ENCODE data around the gene PTGDS.

Gene PTGDS

GRCh38 chr9:136964833-136965422, 12.4 kb upstream of the PTGDS start:
- no peak for TF ChIP-seq CTCF (conservative IDR thresholded peaks at IDR 0.05; ENCODE audit: low read length)
- no peak for DNase-seq (ENCODE audit: low read depth)
- H3K4me3 ChIP-seq (ENCODE audit: low read length), result no peak overlapping the region

DNA sequence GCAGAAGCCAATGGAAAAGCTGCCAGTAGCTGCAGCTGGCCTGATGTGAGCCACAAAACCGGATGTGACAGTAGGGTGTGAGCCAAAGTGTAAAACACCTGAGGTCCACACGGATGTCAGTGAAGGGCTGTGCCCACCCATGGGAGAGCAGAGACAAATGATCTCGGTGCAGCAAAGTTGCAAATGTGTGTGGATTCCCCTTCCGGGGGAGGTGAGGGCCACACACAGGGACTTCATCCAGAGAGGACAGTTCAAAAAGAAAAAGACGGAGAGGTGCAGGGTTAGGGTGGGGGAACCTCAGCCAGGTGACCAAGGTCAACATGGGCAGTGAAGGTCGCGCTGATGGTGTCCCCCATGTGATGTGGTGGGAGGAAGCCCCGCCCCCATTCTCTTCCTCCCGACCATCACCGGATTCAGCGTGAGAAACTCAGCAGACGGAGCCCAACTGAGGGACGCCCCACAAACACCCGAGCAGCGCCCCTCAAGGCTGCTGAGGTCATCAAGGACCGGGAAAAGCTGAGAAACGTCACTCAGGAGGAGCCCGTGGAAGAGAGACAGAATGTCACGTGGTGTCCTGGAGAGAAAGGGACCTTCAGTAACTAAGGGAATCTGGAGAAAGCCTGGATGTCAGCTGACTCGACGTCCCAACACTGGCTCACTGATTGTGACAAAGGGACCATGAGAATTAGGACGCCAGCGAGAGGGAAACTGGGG, 11.4 kb upstream of the PTGDS start:
- TF ChIP-seq CTCF (conservative IDR thresholded peaks at IDR 0.05; ENCODE audit: low read length), result no peak
- H3K4me3 ChIP-seq (ENCODE audit: low read length), result no peak overlapping the region
- no peak for DNase-seq (ENCODE audit: low read depth)

GRCh38 chr9:136968333-136969127, 8.8 kb upstream of the PTGDS start:
- no peak for DNase-seq (ENCODE audit: low read depth)
- TF ChIP-seq CTCF (conservative IDR thresholded peaks at IDR 0.05; ENCODE audit: low read length), result no peak
- no peak overlapping the region for H3K4me3 ChIP-seq (ENCODE audit: low read length)

- TF ChIP-seq CTCF (conservative IDR thresholded peaks at IDR 0.05; ENCODE audit: low read length), result no peak
- no peak overlapping the region for H3K4me3 ChIP-seq (ENCODE audit: low read length)
- DNase-seq (ENCODE audit: low read depth), result no peak
Measured at GRCh38 chr9:136969150-136969549, 8.2 kb upstream of the PTGDS start.

GRCh38 chr9:136969774-136970173, 7.5 kb upstream of the PTGDS start:
- TF ChIP-seq CTCF (conservative IDR thresholded peaks at IDR 0.05; ENCODE audit: low read length), result no peak
- DNase-seq (ENCODE audit: low read depth), result no peak
- H3K4me3 ChIP-seq (ENCODE audit: low read length), result no peak overlapping the region

GRCh38 chr9:136970361-136970760, 6.9 kb upstream of the PTGDS start:
- no peak overlapping the region for H3K4me3 ChIP-seq (ENCODE audit: low read length)
- TF ChIP-seq CTCF (conservative IDR thresholded peaks at IDR 0.05; ENCODE audit: low read length), result no peak
- no peak for DNase-seq (ENCODE audit: low read depth)
